Lung (tissue), 12 donors: ENCODE results near the gene SLC2A6. TPM values are rescaled to one million over a fixed set of nuclear protein-coding genes. Genes with fewer than 3 reads are reported as not detected.
A peak's percentile ranks its signal among the peaks of the same experiment; 100 is the strongest.

Experiments
- ATAC-seq: fragments of 200-7000 bp; cut with Tn5 transposase; one replicate; pipeline ENCODE4 v1.9.1; 2020; ENCODE audit warnings: moderate number of reproducible peaks; ENCODE audit not compliant: insufficient read depth, low FRiP score
- DNase-seq, 3 donors: peaks; one replicate each; pipeline ENCODE4 v3.0.0-alpha.2; 2013 to 2017
- H3K27ac ChIP-seq, 2 donors: one replicate each; pipeline ENCODE4 v1.5.1; 2013; ENCODE audit warnings: mild to moderate bottlenecking in 2 of 2, moderate library complexity in 2 of 2, control low read depth in 1 of 2, inconsistent platforms in 1 of 2, low read depth in 1 of 2, low read length in 1 of 2
- H3K27me3 ChIP-seq, 3 donors: one replicate each; pipeline ENCODE4 v1.5.1; 2013; ENCODE audit warnings: low read length in 2 of 3; ENCODE audit not compliant: control insufficient read depth in 3 of 3, insufficient read depth in 3 of 3
- H3K36me3 ChIP-seq, 4 donors: one replicate each; pipeline ENCODE4 v1.5.1; 2013; ENCODE audit warnings: low read length in 4 of 4, mild to moderate bottlenecking in 1 of 4, moderate library complexity in 1 of 4; ENCODE audit not compliant: control insufficient read depth in 4 of 4, insufficient read depth in 4 of 4
- H3K4me1 ChIP-seq, 5 donors: one replicate each; pipeline ENCODE4 v1.5.1; 2013; ENCODE audit warnings: low read length in 5 of 5, mild to moderate bottlenecking in 2 of 5, moderate library complexity in 1 of 5; ENCODE audit not compliant: control insufficient read depth in 5 of 5, insufficient read depth in 5 of 5
- H3K4me3 ChIP-seq: one replicate; pipeline ENCODE4 v1.5.1; 2013; ENCODE audit warnings: mild to moderate bottlenecking, control low read depth, moderate library complexity
- H3K9ac ChIP-seq, 2 donors: one replicate each; pipeline ENCODE4 v1.5.1; 2013; ENCODE audit warnings: low read length in 2 of 2, control low read depth in 1 of 2; ENCODE audit not compliant: insufficient read depth in 1 of 2
- H3K9me3 ChIP-seq, 4 donors: one replicate each; pipeline ENCODE4 v1.5.1; 2013; ENCODE audit warnings: low read length in 3 of 4, mild to moderate bottlenecking in 1 of 4, moderate library complexity in 1 of 4; ENCODE audit not compliant: control insufficient read depth in 4 of 4, insufficient read depth in 3 of 4
- WGBS, 2 donors: extraction: QIAGEN DNeasy Blood & Tissue Kit; methylation state at CpG; one replicate each; pipeline ENCODE4 v1.1.7; 2013; 5-methylcytosine and 5-hydroxymethylcytosine counted together
- polyA plus RNA-seq, 2 donors: library from polyadenylated mRNA; stranded (reverse); fragments of 200-250 nt; gene quantifications; one replicate each; pipeline ENCODE4 v1.2.1, GENCODE V29; 2013
- total RNA-seq, 2 donors: library from RNA; depleted of rRNA in 1 of 2; stranded (reverse); fragments of >200 nt in 1 of 2; gene quantifications; one replicate each; pipeline ENCODE4 v1.2.1, GENCODE V29; 2014 to 2021
- TF ChIP-seq, protein P1 (sequence below): IDR thresholded peaks from 2 replicates; pipeline ENCODE4 v1.5.1; 2012; ENCODE audit warnings: mild to moderate bottlenecking; ENCODE audit errors: control extremely low read depth, extremely low read depth
- donor health status: control.
- donor health status: control.
- donor health status: Bipolar disorder and iron deficiency.
- donor health status: healthy.
- donor health status: DM: yes; HTN: yes; CAD: no.

SLC2A6 gene
- total and polyA plus RNA-seq, 4 donors = 8.4 to 49.6 (median 18.5) TPM

DNA sequence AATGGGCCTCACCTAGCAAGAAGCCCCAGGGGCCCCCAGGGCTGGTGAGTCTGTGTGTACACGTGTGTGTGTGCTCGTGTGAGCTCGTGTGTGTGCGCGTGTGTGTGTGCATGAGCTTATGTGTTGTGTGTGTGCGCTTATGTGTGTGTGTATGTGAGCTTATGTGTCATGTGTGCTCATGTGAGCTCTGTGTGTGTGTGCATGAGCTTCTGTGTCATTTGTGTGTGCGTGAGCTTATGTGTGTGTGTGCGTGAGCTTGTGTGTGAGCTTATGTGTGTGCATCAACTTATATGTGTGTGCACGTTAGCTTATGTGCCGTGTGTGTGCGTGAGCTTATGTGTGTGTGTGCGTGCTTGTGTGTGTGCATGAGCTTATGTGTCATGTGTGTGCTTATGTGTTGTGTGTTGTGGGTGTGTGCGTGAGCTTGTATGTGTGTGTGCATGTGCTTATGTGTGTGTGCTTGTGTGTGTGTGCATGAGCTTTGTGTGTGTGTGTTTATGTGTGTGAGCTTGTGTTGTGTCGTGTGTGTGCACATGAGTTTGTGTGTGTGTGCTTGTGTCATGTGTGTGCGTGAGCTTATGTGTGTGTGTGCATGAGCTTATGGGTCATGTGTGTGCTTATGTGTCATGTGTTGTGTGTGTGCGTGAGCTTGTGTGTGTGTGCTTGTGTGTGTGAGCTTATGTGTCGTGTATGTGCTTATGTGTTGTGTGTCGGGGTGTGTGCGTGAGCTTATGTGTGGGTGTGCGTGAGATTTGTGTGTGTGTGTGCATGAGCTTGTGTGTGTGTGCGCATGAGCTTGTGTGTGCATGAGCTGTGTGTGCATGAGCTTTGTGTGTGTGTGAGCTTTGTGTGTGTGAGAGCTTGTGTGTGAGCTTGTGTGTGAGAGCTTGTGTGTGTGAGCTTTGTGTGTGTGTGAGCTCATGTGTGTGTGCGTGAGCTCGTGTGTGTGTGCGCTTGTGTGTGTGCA is 16.7 kb upstream of the SLC2A6 start:
- Histone ChIP-seq H3K36me3 (no peaks in the 10 kb centered on the region), H3K4me3 (no peak overlapping the region), H3K27me3 (peaks cover 0 to 5% (median 0%) of the 10 kb centered on the region in 3 donors), H3K4me1 (peaks cover 0 to 73% (median 29%) of the 10 kb centered on the region in 5 donors), H3K27ac (no peak overlapping the region), H3K9me3 (no peaks in the 10 kb centered on the region), H3K9ac (no peak overlapping the region)
- 96 to 97% methylated on average over 24 of the region's 24 CpGs for WGBS, 2 donors
- TF ChIP-seq, protein P1, sequence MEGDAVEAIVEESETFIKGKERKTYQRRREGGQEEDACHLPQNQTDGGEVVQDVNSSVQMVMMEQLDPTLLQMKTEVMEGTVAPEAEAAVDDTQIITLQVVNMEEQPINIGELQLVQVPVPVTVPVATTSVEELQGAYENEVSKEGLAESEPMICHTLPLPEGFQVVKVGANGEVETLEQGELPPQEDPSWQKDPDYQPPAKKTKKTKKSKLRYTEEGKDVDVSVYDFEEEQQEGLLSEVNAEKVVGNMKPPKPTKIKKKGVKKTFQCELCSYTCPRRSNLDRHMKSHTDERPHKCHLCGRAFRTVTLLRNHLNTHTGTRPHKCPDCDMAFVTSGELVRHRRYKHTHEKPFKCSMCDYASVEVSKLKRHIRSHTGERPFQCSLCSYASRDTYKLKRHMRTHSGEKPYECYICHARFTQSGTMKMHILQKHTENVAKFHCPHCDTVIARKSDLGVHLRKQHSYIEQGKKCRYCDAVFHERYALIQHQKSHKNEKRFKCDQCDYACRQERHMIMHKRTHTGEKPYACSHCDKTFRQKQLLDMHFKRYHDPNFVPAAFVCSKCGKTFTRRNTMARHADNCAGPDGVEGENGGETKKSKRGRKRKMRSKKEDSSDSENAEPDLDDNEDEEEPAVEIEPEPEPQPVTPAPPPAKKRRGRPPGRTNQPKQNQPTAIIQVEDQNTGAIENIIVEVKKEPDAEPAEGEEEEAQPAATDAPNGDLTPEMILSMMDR = no peak
- no peak for ATAC-seq
- DNase-seq = no peak

DNA sequence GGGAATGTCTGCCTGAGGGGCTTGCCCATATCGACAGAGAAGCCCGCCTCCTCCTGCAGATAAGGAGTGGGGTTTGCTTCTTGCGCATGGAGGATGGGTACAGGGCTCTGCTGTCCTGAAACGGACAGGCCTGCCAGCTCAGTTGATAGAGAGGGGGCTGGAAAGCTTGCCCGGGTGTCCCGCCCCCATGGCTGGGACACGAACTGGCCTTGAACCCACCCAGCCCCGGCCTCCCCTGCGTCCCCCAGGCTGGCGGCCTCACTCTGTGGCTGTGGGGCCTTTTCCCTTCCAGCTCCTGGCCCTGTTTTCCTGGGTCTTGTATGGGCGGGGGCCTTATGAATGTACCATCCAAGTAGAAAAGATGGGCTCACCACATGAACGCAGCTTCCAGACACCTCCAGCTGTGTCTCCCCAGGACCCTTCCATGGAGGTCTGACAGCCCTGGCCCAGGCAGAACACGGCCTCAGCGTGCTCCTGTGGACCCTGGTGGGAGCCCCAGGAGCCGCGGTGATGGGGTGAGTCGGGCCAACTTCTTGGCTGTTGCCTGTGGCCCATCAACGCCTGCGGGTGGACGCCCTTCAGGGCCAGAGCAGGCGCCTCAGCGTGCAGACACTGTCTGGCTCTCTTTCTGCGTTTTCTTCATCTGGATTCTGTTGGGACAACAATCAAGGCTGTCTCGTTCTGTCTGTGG is 15.9 kb upstream of the SLC2A6 start:
- no peaks in the 10 kb centered on the region for H3K9me3 ChIP-seq
- TF ChIP-seq, protein P1 = no peak
- H3K36me3 ChIP-seq = no peaks in the 10 kb centered on the region
- H3K4me3 ChIP-seq = no peak overlapping the region
- no peak overlapping the region for H3K9ac ChIP-seq
- DNase-seq = peak in 2 of 3 donors; percentile 53
- H3K27me3 ChIP-seq = peaks cover 0 to 5% (median 0%) of the 10 kb centered on the region in 3 donors
- peaks cover 0 to 70% (median 29%) of the 10 kb centered on the region in 5 donors for H3K4me1 ChIP-seq
- WGBS, 2 donors = 82 to 89% methylated on average over 24 of the region's 24 CpGs
- no peak for ATAC-seq
- no peak overlapping the region for H3K27ac ChIP-seq

DNA sequence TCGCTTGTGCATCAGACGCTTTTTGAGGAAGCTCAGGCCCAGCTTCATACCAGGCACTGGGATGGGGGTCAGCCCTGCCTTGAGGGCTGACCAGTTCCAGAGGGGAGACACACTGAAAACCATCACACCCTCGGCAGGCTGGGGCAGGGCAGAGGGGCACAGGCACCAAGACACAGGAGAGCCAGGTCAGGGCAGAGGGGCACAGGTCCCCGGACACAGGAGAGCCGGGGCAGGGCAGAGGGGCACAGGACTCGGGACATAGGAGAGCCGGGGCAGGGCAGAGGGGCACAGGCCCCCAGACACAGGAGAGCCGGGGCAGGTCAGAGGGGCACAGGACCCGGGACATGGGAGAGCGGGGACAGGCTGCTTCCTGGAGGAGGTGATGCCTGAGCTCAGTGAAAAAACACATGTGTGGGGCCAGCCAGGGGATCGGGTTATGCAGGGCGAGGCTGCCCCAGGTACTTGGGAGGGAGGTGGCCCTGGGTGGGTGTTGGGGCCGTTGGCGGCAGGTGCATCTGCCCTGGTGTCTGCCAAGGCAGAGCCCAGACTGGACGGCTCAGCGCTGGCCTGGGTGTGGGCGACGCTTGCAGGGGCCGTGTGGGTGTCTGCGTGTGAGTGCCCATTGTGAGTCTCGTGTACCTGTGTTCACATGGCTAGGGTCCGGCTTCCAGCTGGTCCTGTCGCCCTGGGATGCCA is 15.1 kb upstream of the SLC2A6 start:
- Histone ChIP-seq H3K4me1 (peaks cover 0 to 63% (median 29%) of the 10 kb centered on the region in 5 donors), H3K27me3 (peaks cover 0 to 5% (median 0%) of the 10 kb centered on the region in 3 donors), H3K27ac (peak overlapping the region in 1 of 2 donors; percentile 5), H3K36me3 (no peaks in the 10 kb centered on the region), H3K4me3 (no peak overlapping the region), H3K9me3 (no peaks in the 10 kb centered on the region), H3K9ac (no peak overlapping the region)
- ATAC-seq (no peak), DNase-seq (no peak)
- TF ChIP-seq, protein P1 = no peak
- WGBS, 2 donors = 88 to 90% methylated on average over 23 of the region's 23 CpGs
